Measurements from ENCODE around the gene ELOF1.

ELOF1 gene

DNA sequence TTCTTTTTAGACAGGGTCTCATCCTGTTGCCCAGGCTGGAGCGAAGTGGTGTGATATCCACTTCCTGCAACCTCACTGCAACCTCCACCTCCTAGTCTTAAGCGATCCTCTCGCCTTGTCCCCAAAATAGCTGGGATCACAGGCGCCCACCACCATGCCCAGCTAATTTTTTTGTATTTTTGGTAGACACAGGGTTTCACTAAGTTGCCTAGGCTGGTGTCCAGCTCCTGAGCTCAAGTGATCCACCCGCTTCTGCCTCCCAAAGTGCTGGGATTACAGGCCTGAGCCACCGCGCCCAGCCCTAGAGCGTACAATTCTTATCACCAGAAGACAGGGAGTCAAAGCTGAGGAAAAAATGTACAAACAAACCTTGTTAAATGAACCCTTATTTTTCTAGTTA, 4.5 kb upstream of the ELOF1 start:
- no peak for FAIRE-seq
- no peak for DNase-seq (ENCODE audit: insufficient read length)
- TF ChIP-seq TAF1 (IDR thresholded peaks at IDR 0.05; ENCODE audit: borderline replicate concordance, low read depth, low read length) (no peak), POLR2A (IDR thresholded peaks at IDR 0.05; ENCODE audit: low read depth, low read length) (no peak), POLR2AphosphoS5 (IDR thresholded peaks at IDR 0.05; ENCODE audit: low read depth, low read length) (no peak)

DNA sequence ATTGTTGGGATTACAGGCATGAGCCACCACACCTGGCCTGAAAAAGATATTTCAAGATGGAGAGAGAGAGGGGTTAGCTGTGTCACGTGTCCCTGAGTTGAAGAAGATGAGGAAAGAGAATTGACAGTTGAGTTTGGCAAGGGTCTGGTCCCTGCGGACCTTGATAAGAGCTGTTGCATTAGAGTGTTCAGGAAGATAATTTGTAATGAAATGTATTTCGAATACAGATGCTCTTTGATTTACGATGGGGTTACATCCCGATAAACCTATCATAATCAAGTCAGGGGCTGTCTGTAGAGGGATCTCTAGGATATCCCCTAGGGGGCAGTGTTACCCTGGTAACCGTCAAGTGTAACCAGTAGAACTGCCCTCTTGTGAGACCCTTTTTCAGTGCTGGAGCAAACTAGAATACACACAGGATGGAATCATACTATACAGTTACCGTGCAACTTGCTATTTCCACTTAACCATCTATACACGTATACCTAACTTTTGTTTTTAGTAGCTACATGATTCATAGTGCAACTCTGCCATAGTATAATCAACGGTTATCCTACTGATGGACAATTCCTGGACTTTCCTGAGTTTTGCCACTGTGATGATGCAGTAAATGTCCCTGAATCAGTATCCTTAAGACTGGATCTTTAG, 1.5 kb upstream of the ELOF1 start:
- FAIRE-seq (peak; percentile 56), DNase-seq (ENCODE audit: insufficient read length) (peak; percentile 46)
- TF ChIP-seq POLR2A (IDR thresholded peaks at IDR 0.05; ENCODE audit: low read depth, low read length): no peak
- 0 out of 2 replicates have a peak, but pooled peaks have one; percentile 10 for TF ChIP-seq POLR2AphosphoS5 (IDR thresholded peaks at IDR 0.05; ENCODE audit: low read depth, low read length)

DNA sequence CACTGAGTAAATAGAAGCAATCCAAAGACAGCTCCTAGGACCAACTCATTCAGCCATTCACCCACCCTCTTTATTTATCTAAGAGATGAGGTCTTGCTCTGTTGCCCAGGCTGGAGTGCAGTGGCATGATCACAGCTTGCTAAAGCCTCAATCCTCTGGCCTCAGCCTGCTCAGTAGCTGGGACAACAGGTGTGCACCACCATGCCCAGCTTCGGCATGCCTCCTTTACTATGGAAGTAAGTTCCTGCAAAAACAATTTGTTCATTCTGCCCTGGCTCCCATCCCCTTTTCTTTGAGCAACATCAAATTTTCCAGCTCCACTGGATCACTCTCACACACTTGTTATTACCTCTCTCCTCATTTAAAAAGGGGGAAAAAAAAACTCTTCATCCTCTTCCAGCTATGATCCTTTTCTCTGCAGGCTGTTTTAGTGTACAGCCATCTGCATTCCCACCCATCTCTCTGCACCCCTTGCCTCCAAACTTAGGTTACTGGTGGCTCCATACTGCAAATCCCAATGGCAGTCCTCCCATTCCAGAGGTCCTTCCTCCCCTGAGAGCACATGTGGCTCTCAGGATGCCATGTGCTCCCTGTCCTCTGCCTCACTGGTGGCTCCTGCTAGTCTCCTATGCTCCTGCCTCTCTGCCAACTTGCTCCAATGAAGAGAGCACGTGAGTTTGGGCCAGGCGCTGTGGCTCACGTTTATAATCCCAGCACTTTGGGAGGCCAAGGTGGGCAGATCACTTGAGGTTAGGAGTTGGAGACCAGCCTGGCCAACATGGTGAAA, 2.2 kb downstream of the ELOF1 start:
- no peak for DNase-seq (ENCODE audit: insufficient read length)
- no peak for TF ChIP-seq POLR2AphosphoS5 (IDR thresholded peaks at IDR 0.05; ENCODE audit: low read depth, low read length)
- FAIRE-seq: no peak

DNA sequence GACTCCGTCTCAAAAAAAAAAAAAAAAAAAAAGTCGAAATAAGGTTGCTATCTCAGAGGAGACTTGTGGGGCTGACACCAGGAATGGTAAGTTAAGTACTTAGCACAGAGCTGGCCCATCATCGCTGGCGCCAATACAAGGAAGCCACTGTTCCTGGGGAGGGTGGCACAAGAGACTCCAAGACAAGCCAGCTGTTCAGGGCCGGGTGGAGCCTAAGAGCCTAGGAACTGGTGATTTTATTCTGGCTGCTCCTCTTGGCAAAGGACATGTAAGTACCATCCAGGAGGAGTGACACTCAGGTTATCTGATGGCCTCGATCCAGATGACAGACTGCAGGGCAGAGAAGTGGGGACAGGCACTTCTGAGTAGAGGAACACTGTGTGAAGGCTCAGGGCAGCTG, 3.8 kb downstream of the ELOF1 start:
- DNase-seq (ENCODE audit: insufficient read length) (no peak), FAIRE-seq (no peak)
- TF ChIP-seq POLR2A (IDR thresholded peaks at IDR 0.05; ENCODE audit: low read depth, low read length): no peak
- no peak for TF ChIP-seq POLR2AphosphoS5 (IDR thresholded peaks at IDR 0.05; ENCODE audit: low read depth, low read length)
- no peak for TF ChIP-seq TAF1 (IDR thresholded peaks at IDR 0.05; ENCODE audit: borderline replicate concordance, low read depth, low read length)

DNA sequence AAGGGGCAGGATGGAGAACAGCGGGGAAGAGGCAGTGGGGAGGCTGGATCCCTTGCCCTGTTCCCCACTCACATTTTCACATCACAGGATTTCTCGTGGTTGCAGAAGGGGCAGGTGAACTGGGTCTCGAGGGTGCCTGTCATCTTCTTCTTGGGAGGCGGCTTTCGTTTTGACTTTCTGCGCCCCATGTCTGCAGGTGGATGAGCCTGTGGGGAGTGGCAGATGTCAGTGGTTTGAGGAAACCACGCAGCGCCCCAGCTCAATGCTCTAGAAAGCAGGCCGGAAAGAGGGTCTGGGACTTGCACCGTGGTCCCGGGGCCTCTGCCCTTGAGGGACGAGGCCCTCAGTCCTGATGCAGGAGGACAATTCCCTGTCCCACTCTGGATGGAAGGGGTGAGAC, 4.9 kb downstream of the ELOF1 start:
- DNase-seq (ENCODE audit: insufficient read length): peak; percentile 46
- TF ChIP-seq POLR2A (IDR thresholded peaks at IDR 0.05; ENCODE audit: low read depth, low read length) (no peak), TAF1 (IDR thresholded peaks at IDR 0.05; ENCODE audit: borderline replicate concordance, low read depth, low read length) (no peak), POLR2AphosphoS5 (IDR thresholded peaks at IDR 0.05; ENCODE audit: low read depth, low read length) (no peak)
- FAIRE-seq: no peak

DNA sequence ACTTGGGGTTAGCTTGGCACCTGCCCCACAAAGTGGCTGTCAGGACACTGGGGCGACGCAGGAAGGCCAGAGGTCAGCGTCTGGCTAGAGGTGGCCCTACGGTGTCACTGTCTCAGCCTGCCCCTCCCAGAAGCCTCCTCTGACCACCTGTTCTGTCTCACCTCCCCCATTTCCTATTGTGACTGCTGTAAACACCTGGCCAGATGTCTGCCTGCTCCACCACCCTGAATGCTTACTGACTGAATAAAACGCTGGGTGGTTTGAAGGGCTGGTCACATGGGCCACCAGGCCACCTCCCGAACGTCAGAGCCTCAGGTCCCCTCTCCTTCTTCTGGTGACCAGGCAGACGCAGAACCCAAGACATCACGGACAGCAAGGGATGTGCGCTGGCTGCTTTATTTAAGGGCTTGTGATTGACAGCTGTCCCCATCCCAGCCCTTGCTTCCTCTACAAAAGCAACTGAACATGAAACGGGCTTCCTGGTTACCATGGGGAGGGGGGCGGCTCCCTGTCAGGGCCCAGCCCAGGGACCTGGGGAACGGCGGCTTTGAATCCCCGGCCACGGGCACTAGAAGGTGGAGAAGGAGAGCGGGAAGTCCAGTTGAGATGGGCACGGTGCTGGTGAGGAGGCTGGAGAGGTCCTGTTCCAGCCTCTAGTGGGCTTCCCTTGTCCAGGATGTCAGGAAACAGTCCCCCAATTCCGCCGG, 6.2 kb downstream of the ELOF1 start:
- DNase-seq (ENCODE audit: insufficient read length) (peak; percentile 9), FAIRE-seq (no peak)

DNA sequence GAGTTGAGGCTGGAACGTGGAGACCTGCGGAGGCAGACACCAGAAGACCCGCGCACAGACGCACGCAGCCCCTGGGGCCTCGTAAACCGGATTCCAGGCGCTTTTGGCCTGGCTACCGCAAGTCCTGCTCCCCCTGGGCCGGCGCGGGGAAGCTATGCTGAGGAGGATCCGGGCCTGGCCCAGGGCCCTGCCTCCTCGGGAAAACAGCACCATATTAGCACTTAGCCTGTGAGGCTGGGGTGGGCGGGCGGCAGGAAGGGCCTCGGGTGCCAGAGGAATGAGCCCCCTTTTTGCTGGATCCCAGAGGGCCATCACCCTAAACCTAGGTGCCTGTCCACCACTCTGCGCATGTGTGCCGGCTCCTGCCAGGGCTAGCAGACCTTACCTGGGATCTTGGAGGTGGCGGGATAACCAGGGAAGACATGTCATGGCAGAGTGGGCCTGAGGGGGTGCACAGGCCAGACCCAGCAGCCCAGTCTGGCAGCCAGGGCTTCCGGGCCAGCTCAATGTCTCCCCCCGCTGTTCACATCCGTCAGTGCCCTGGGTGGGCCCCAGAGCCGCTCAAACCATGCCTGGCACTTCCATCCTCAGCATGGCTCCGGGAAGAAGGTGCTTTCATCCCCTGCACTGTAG, 7.3 kb downstream of the ELOF1 start:
- FAIRE-seq (no peak), DNase-seq (ENCODE audit: insufficient read length) (no peak)

More for the DNA sequence above, 6.2 kb downstream of the ELOF1 start:
- TF ChIP-seq POLR2A (IDR thresholded peaks at IDR 0.05; ENCODE audit: low read depth, low read length) (no peak), TAF1 (IDR thresholded peaks at IDR 0.05; ENCODE audit: borderline replicate concordance, low read depth, low read length) (no peak), POLR2AphosphoS5 (IDR thresholded peaks at IDR 0.05; ENCODE audit: low read depth, low read length) (no peak)

DNA sequence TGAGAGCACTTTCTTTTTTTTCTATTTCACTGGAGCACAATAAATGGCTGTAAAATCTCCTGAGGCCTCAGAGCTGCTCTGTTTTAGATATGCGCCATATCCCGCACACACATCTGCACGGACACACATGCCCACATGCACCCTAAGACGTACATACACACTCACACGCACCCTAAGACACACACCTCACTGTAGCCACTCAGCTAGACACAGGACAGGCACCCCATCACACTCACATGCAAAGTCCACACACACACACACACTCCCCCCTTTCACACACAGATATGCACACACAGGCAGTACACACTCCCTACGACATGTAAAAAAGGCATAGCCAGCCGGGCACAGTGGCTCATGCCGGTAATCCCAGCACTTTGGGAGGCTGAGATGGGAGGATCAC, 8.8 kb downstream of the ELOF1 start:
- TF ChIP-seq POLR2A (IDR thresholded peaks at IDR 0.05; ENCODE audit: low read depth, low read length): no peak
- no peak for TF ChIP-seq TAF1 (IDR thresholded peaks at IDR 0.05; ENCODE audit: borderline replicate concordance, low read depth, low read length)
- TF ChIP-seq POLR2AphosphoS5 (IDR thresholded peaks at IDR 0.05; ENCODE audit: low read depth, low read length): no peak
- DNase-seq (ENCODE audit: insufficient read length) (no peak), FAIRE-seq (no peak)

More for the DNA sequence above, 7.3 kb downstream of the ELOF1 start:
- no peak for TF ChIP-seq POLR2AphosphoS5 (IDR thresholded peaks at IDR 0.05; ENCODE audit: low read depth, low read length)
- TF ChIP-seq TAF1 (IDR thresholded peaks at IDR 0.05; ENCODE audit: borderline replicate concordance, low read depth, low read length): no peak

DNA sequence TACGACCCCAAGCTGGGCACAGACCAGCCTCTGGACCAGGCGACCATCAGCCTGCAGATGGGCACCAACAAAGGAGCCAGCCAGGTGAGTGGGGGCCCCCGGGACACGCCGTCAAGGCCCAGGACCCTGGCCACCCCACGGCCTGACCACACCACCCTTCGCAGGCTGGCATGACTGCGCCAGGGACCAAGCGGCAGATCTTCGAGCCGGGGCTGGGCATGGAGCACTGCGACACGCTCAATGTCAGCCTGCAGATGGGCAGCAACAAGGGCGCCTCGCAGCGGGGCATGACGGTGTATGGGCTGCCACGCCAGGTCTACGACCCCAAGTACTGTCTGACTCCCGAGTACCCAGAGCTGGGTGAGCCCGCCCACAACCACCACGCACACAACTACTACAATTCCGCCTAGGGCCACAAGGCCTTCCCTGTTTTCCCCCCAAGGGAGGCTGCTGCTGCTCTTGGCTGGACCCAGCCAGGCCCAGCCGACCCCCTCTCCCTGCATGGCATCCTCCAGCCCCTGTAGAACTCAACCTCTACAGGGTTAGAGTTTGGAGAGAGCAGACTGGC, 9.6 kb downstream of the ELOF1 start:
- FAIRE-seq: no peak
- DNase-seq (ENCODE audit: insufficient read length): no peak
- TF ChIP-seq POLR2AphosphoS5 (IDR thresholded peaks at IDR 0.05; ENCODE audit: low read depth, low read length): no peak
- TF ChIP-seq POLR2A (IDR thresholded peaks at IDR 0.05; ENCODE audit: low read depth, low read length): no peak
- no peak for TF ChIP-seq TAF1 (IDR thresholded peaks at IDR 0.05; ENCODE audit: borderline replicate concordance, low read depth, low read length)

DNA sequence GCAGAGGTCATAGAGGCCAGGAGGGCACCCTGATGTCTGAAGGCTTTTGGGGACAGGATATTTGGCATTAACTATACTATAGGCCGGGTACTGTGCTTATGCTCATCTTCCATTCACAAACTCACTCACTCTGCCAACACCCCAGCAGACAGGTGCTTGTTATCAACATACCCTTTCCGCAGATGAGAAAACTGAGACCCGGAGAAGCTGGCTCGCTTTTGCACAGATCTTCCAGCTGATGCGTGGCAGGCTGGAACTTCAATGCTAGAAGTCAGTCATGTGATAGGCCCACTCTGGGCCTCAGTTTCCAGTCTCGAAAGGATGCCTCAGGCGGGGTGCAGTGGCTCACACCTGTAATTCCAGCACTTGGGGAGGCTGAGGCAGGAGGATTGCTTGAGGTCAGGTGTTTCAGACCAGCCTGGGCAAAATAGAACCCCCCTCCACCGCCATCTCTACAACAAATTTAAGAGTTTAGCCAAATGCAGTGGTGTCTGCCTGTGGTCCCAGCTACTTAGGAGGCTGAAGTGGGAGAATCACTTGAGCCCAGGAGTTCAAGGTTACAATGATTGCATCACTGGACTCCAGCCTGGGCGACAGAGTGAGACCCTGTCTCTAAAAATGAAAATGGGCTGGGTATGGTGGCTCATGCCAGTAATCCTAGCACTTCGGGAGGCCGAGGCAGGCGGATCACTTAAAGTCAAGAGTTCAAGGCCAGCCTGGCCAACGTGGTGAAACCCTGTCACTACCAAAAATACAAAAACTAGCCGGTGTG, 10.9 kb downstream of the ELOF1 start:
- TF ChIP-seq TAF1 (IDR thresholded peaks at IDR 0.05; ENCODE audit: borderline replicate concordance, low read depth, low read length): no peak
- no peak for TF ChIP-seq POLR2A (IDR thresholded peaks at IDR 0.05; ENCODE audit: low read depth, low read length)
- TF ChIP-seq POLR2AphosphoS5 (IDR thresholded peaks at IDR 0.05; ENCODE audit: low read depth, low read length): no peak
- FAIRE-seq (no peak), DNase-seq (ENCODE audit: insufficient read length) (no peak)

Measured in GM12892 (cell line).